Posterior vena cava (tissue), 2 donors: ENCODE measurements around the gene TYW1. TPM values are rescaled to one million over a fixed set of nuclear protein-coding genes. Genes with fewer than 3 reads are reported as not detected.
"Not testable (repeated sequence)": the region's sequence is repeated elsewhere in the genome, so short reads cannot be mapped to it uniquely, and the experiment has no call there.

Source experiments
- DNase-seq: peaks from one replicate; pipeline ENCODE4 v3.0.0-alpha.2; 2020; ENCODE audit warnings: low spot score
- intact Hi-C, 2 donors: fragments of 100-400 bp; cut with DNase I; formaldehyde crosslinking; loops; one replicate each; pipeline versions ENCODE4 v1.14.1 to v1.14.2; 2022 to 2023
- microRNA-seq, 2 donors: library from miRNA; unstranded; fragments of <30 nt; microRNA quantifications; one replicate each; pipeline ENCODE4 v1.2.0, GENCODE V29; 2020 to 2021; ENCODE audit warnings: borderline microRNAs expressed in 2 of 2
- total RNA-seq, 2 donors: library from RNA; stranded (reverse); fragmentation: NEBNext Ultra II Directional; extraction: Animal tissue kit (Norgen Biotek cat#: 25700); gene quantifications; one replicate each; pipeline ENCODE4 v1.2.1, GENCODE V29; 2021
- donor health status: DM: yes; HTN: yes; CAD: no.
- donor health status: DM: yes; HTN: yes; CAD: no.

Gene TYW1
- total RNA-seq, 2 donors from 2014 or later = 9.4 to 11.5 TPM

DNA sequence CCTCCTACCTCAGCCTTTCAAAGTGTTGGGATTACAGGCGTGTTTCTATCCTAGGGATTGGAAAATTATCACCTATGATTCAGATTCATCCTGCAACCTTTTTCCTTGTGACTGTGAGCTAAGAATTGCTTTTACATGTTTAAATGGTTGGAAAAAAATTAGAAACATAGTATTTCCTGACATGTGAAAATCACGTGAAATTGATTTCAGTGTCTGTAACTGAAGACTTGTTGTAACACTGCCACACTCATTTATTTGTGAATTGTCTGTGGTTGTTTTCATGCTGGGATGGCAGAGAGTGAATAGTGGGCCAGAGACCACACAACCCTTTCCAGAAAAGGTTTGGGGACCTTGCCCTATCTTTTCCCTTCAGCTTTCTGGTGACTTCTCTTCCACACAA is 273.3 kb downstream of the TYW1 start:
- DNase-seq, intact Hi-C loops: not testable (repeated sequence)

Small RNA genes lying within 50 kb of the gene (microRNA-seq; reads per million reads assigned to microRNA genes)
- gene MIR4650-1 = 0 reads per million in 2 donors

Other genes starting within 250 kb of the TYW1 start
- gene TMEM248, start 75.6 kb upstream of the TYW1 start, total RNA-seq = 10 to 100 TPM; 74.2 to 82.1 TPM
- 100 to 1,000 TPM; 175 to 223 TPM for gene SBDS, start 1.2 kb upstream of the TYW1 start, total RNA-seq